GM21529 (cell line): ENCODE results near the gene TRIM69.
"Not testable (repeated sequence)": the region's sequence is repeated elsewhere in the genome, so short reads cannot be mapped to it uniquely, and the experiment has no call there.

Experiments
- ATAC-seq: cut with Tn5 transposase; IDR thresholded peaks from one replicate; pipeline ENCODE4 v1.9.1; 2021; ENCODE audit not compliant: unreplicated experiment

Gene TRIM69, protein sequence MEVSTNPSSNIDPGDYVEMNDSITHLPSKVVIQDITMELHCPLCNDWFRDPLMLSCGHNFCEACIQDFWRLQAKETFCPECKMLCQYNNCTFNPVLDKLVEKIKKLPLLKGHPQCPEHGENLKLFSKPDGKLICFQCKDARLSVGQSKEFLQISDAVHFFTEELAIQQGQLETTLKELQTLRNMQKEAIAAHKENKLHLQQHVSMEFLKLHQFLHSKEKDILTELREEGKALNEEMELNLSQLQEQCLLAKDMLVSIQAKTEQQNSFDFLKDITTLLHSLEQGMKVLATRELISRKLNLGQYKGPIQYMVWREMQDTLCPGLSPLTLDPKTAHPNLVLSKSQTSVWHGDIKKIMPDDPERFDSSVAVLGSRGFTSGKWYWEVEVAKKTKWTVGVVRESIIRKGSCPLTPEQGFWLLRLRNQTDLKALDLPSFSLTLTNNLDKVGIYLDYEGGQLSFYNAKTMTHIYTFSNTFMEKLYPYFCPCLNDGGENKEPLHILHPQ

GRCh38 chr15:44736181-44736765 lies at the start of gene TRIM69:
Gene TRIM69 (plus strand): TSS chr15:44736528. CDS start chr15:44736705, 177 bp downstream.
- ATAC-seq, result peak; percentile 37

DNA sequence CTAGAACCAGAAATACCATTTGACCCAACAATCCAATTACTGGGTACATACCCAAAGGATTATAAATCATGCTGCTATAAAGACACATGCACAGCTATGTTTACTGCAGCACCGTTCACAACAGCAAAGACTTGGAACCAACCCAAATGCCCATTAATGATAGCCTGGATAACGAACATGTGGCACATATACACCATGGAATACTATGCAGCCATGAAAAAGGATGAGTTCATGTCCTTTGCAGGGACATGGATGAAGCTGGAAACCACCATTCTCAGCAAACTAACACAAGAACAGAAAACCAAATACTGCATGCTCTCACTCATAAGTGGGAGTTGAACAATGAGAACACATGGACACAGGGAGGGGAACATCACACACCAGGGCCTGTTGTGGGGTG lies 47.0 kb upstream of the TRIM69 start:
- not testable (repeated sequence) for ATAC-seq

DNA sequence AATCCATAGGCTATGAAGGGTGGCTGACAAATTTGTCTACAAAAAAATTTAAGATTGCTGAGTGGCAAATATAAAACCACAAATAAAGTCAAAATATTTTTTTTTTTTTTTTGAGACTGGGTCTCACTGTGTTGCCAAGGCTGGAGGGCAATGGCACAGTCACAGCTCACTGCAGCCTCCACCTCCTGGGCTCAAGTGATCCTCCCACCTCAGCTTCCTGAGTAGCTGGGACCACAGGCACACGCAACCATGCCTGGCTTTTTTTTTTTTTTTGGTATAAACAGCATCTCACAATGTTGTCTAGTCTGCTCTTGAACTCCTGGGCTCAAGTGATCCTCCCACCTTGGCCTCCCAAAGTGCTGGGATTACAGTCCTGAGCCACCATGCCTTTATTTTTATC lies 46.1 kb upstream of the TRIM69 start:
- not testable (repeated sequence) for ATAC-seq

DNA sequence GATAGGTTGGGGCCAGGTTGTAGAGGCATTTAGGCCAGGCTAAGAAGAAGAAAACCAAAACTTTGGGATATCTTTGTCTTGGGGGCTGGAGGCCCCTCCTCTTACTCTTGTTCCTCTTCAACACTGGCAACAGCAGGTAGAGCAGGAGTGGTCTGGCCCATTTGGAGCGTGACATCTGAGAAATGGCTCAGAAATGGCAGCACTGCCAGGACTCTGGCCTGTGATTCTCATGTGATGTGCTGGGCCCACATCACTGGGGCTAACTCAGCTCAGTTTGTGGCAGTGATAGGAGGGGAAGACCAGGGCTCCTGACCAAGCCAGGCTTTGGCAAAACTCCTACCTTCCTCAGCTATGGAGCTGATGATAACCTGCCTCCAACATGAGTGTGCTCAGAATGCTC lies 43.7 kb upstream of the TRIM69 start:
- ATAC-seq, result no peak

DNA sequence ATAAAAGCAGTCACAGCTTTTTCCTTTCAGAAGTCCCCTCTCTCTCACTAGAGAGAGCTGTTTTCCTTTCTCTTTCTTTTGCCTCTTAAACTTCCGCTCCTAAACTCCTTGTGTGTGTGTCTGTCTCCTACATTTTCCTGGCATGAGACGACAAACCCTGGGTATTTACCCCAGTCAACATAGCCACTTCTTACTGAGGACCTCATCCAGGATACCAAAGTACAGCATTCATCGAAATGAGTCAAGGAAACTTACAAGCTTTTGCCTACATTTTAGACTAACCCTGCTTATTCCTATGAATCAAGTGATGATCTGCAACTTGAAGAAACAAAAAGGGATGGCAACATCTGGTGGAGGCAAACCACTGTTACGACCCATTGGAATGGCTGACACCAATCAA lies 41.9 kb upstream of the TRIM69 start:
- ATAC-seq, result no peak

DNA sequence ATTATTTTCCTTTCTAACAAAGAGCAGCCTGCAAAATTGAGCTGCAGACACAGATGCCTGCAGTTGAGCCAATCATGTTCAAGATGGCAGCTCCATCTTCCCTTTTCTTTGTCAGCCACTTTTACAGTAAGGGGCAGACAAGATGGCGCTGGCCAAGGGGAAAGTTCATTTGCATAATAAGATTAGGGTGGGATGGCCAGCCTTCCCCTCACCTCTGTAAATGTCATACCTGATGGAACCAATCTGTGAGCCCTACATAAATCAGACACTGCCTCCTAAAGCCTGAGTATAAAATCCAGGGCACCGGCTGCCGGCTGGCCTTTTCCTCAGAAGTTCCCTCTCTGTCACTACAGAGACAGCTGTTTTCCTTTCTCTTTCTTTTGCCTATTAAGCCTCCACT lies 41.0 kb upstream of the TRIM69 start:
- ATAC-seq, result no peak

DNA sequence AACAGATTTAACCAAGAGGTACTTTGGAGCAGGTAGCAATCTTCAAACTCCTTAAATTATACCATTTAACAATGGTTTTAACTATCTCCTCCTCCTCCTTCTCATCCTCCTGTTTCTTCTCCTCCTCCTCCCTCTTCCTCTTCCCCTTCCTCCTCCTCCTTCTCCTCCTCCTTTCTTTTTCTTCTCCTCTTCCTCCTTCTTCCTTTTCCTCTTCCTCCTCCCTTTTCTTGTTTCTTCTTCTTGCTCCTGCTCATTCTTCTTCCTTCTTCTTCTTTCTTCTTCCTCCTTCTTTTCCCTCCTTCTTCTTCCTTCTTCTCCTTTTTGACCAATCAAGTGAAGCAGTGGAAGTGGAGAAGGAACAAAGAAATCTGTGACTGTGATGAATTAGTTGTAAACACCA lies 39.3 kb upstream of the TRIM69 start:
- ATAC-seq, result no peak

DNA sequence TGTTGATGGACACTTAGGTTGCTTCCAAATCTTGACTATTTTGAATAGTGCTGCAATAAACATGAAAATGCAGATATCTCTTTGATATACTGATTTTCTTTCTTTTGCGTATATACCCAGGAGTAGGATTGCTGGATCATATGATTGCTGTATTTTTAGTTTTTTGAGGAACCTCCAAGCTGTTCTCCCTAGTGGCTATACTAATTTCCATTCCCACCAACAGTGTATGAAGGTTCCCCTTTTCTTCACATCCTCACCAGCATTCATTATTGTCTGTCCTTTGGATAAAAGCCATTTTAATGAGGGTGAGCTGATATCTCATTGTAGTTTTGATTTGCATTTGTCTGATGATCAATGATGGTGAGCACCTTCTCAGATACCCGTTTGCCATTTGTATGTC lies 37.7 kb upstream of the TRIM69 start:
- no peak for ATAC-seq

- ATAC-seq, result not testable (repeated sequence)
These were observed 35.7 kb upstream of the TRIM69 start for GRCh38 chr15:44700676-44701075.

DNA sequence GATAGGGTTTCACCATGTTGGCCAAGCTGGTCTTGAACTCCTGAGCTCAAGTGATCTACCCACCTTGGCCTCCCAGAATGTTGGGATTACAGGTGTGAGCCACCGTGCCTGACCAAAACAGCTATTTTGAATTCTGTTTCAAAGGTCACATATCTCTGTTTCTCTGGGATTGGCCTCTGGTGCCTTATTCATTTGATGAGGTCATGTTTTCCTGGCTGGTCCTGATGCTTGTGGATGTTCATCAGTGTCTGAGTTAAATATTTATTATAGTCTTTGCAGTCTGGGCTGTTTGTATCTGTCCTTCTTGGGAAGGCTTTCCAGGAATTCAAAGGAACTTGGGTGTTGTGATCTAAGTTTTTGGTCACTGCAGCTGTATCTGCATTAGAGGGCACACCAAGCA lies 30.3 kb upstream of the TRIM69 start:
- no peak for ATAC-seq

DNA sequence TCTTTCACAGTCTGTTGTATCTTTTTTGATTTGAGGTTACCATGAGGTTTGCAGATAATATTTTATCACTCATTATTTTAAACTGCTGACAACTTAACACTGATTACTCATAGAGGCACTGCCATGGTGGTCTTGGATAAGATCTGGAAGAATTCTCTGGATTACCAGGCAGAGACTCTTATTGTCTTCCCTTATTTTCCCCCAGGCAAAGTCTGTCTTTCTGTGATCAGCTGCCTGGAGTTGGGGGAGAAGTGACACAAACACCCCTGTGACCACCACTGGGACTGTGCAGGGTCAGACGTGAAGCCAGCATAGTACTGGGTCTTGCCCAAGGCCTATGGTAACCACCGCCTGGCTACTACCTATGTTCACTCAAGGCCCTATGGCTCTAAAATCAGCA lies 29.9 kb upstream of the TRIM69 start:
- ATAC-seq, result no peak

GRCh38 chr15:44706946-44707636 lies 29.2 kb upstream of the TRIM69 start:
- no peak for ATAC-seq

DNA sequence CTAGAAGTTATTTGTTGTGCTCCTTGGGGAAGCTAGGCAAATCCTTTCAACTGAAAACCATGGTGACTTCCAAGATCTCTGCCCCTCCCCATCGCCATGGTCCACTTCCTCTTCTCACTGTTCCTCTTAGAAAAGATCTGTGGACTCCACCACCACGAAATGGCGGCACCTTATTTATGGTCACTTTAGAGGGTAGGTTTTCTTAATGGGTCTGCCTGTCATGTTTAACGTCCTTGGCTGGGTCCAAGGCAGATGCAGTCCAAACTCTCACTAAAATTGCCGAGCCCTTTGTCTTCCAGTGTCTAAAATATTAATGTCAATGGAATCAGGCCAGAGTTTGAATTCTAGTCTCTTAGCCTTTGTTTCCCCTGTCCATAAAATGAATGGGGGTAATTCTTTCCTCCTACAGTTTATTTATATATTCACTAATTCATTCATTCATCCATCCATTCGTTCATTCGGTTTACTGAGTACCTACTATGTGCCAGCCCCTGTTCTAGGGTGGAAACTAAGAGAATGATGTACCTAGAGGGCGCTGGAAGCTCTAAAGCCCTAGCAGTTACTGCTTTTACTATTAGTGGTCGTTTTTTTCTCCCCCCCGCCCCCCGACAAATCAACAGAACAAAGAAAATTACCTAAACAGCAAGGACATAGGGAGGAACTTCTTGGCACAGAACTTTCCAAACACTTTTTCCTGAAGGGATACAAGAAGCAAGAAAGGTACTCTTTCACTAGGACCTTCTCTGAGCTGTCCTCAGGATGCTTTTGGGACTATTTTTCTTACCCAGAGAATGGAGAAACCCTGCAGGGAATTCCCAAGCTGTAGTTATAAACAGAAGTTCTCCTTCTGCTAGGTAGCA lies 25.9 kb upstream of the TRIM69 start:
- no peak for ATAC-seq

DNA sequence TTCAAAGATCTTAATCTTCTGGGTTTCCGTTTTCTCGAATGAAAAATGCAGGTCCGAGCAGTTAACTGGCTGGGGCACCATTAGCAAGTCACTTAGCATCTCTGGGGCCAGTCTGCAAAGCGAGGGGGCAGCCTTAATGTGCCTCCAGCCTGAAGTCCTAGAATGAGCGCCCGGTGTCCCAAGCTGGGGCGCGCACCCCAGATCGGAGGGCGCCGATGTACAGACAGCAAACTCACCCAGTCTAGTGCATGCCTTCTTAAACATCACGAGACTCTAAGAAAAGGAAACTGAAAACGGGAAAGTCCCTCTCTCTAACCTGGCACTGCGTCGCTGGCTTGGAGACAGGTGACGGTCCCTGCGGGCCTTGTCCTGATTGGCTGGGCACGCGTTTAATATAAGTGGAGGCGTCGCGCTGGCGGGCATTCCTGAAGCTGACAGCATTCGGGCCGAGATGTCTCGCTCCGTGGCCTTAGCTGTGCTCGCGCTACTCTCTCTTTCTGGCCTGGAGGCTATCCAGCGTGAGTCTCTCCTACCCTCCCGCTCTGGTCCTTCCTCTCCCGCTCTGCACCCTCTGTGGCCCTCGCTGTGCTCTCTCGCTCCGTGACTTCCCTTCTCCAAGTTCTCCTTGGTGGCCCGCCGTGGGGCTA lies 25.1 kb upstream of the TRIM69 start, which contains the start of the genes B2M and PATL2:
Gene B2M (plus strand): TSS at position 422 of the 647 bp plus-strand sequence. CDS start 30 bp downstream, at position 452.
Gene PATL2 (minus strand): TSS at position 228 of the 647 bp plus-strand sequence. CDS start 34,833 bp downstream, outside the sequence.
- peak; percentile 85 for ATAC-seq

DNA sequence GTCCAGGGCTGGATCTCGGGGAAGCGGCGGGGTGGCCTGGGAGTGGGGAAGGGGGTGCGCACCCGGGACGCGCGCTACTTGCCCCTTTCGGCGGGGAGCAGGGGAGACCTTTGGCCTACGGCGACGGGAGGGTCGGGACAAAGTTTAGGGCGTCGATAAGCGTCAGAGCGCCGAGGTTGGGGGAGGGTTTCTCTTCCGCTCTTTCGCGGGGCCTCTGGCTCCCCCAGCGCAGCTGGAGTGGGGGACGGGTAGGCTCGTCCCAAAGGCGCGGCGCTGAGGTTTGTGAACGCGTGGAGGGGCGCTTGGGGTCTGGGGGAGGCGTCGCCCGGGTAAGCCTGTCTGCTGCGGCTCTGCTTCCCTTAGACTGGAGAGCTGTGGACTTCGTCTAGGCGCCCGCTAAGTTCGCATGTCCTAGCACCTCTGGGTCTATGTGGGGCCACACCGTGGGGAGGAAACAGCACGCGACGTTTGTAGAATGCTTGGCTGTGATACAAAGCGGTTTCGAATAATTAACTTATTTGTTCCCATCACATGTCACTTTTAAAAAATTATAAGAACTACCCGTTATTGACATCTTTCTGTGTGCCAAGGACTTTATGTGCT lies 24.5 kb upstream of the TRIM69 start:
- peak; percentile 14 for ATAC-seq

DNA sequence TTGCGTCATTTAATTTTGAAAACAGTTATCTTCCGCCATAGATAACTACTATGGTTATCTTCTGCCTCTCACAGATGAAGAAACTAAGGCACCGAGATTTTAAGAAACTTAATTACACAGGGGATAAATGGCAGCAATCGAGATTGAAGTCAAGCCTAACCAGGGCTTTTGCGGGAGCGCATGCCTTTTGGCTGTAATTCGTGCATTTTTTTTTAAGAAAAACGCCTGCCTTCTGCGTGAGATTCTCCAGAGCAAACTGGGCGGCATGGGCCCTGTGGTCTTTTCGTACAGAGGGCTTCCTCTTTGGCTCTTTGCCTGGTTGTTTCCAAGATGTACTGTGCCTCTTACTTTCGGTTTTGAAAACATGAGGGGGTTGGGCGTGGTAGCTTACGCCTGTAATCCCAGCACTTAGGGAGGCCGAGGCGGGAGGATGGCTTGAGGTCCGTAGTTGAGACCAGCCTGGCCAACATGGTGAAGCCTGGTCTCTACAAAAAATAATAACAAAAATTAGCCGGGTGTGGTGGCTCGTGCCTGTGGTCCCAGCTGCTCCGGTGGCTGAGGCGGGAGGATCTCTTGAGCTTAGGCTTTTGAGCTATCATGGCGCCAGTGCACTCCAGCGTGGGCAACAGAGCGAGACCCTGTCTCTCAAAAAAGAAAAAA lies 23.9 kb upstream of the TRIM69 start:
- no peak for ATAC-seq

DNA sequence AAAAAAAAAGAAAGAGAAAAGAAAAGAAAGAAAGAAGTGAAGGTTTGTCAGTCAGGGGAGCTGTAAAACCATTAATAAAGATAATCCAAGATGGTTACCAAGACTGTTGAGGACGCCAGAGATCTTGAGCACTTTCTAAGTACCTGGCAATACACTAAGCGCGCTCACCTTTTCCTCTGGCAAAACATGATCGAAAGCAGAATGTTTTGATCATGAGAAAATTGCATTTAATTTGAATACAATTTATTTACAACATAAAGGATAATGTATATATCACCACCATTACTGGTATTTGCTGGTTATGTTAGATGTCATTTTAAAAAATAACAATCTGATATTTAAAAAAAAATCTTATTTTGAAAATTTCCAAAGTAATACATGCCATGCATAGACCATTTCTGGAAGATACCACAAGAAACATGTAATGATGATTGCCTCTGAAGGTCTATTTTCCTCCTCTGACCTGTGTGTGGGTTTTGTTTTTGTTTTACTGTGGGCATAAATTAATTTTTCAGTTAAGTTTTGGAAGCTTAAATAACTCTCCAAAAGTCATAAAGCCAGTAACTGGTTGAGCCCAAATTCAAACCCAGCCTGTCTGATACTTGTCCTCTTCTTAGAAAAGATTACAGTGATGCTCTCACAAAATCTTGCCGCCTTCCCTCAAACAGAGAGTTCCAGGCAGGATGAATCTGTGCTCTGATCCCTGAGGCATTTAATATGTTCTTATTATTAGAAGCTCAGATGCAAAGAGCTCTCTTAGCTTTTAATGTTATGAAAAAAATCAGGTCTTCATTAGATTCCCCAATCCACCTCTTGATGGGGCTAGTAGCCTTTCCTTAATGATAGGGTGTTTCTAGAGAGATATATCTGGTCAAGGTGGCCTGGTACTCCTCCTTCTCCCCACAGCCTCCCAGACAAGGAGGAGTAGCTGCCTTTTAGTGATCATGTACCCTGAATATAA lies 23.0 kb upstream of the TRIM69 start:
- no peak for ATAC-seq
